Fibroblast of mammary gland (primary cell): Measurements from ENCODE around the gene OR1S2.

ENCODE experiments used
- DNase-seq: peaks from one replicate; pipeline ENCODE4 v3.0.0-alpha.2; 2010; ENCODE audit warnings: low read depth
- H3K4me3 ChIP-seq: 2 replicates; pipeline ENCODE4 v1.5.1; 2011; ENCODE audit warnings: low read depth, mild to moderate bottlenecking, low read length, moderate library complexity; ENCODE audit not compliant: control insufficient read depth
- CTCF ChIP-seq: conservative IDR thresholded peaks from 2 replicates; pipeline ENCODE4 v1.5.1; 2011; ENCODE audit warnings: low read depth, low read length, inconsistent platforms; ENCODE audit not compliant: control insufficient read depth, insufficient read depth

OR1S2 gene

GRCh38 chr11:58177409-58178054 lies 26.4 kb downstream of the OR1S2 start:
- no peak for TF ChIP-seq CTCF
- H3K4me3 ChIP-seq: no peak overlapping the region
- DNase-seq: no peak

- no peak for DNase-seq
- no peak for TF ChIP-seq CTCF
- no peak overlapping the region for H3K4me3 ChIP-seq
These were observed 38.3 kb downstream of the OR1S2 start for GRCh38 chr11:58165504-58166106.

GRCh38 chr11:58164990-58165389 lies 39.0 kb downstream of the OR1S2 start:
- no peak for TF ChIP-seq CTCF
- no peak overlapping the region for H3K4me3 ChIP-seq
- no peak for DNase-seq

GRCh38 chr11:58164389-58164788 lies 39.6 kb downstream of the OR1S2 start:
- no peak overlapping the region for H3K4me3 ChIP-seq
- no peak for DNase-seq
- TF ChIP-seq CTCF: no peak
